Endothelial cell of umbilical vein (primary cell): ENCODE measurements around the gene PDLIM5. TPM values are rescaled to one million over a fixed set of nuclear protein-coding genes. Genes with fewer than 3 reads are reported as not detected.

ENCODE experiments used
- BruUV-seq: library from RNA; stranded (reverse); fragments of 400-500 nt; replicated peaks from 2 replicates; lab custom pipeline; 2021; lab: Mats Ljungman, UMichigan
- CTCF ChIA-PET: fragments of 300-600, 350-600 bp; sonication (Branson Sonifier 250); formaldehyde crosslinking; loops from one replicate; lab custom pipeline; 2021; ENCODE audit warnings: antibody characterized with exemption, inconsistent platforms; lab: Charles Lee
- POLR2A ChIA-PET: fragments of 300-600, 350-600 bp; sonication (Branson Sonifier 250); formaldehyde crosslinking; loops from one replicate; lab custom pipeline; 2021; ENCODE audit warnings: antibody characterized with exemption, inconsistent platforms; lab: Charles Lee
- DNase-seq: peaks from one replicate; pipeline ENCODE4 v3.0.0-alpha.2; 2011; ENCODE audit warnings: low read depth, low spot score
- FAIRE-seq: peaks from 2 replicates; lab custom pipeline; 2011; peaks lifted over from hg19 to GRCh38; lab: Jason Lieb, UNC
- H2AFZ ChIP-seq: 2 replicates; pipeline ENCODE4 v1.6.0; 2012; ENCODE audit warnings: low read depth, low read length, control low read depth, inconsistent platforms
- H3K27ac ChIP-seq: 2 replicates; pipeline ENCODE4 v1.5.1; 2011; ENCODE audit warnings: low read depth, mild to moderate bottlenecking, control low read depth, low read length, moderate library complexity; ENCODE audit not compliant: insufficient read depth
- H3K27me3 ChIP-seq, 2 experiments: 2 replicates each; pipeline versions ENCODE4 v1.6.0 to v1.6.1; 2011; ENCODE audit warnings: low read length in 2 of 2, mixed read lengths in 1 of 2; ENCODE audit not compliant: control insufficient read depth in 2 of 2, insufficient read depth in 2 of 2
- H3K36me3 ChIP-seq, 2 experiments: 2 replicates in 1 of 2; 3 replicates in 1 of 2; pipeline ENCODE4 v1.5.1; 2011; ENCODE audit warnings: low read length in 2 of 2, mild to moderate bottlenecking in 1 of 2, moderate library complexity in 1 of 2; ENCODE audit not compliant: control insufficient read depth in 2 of 2, insufficient read depth in 2 of 2; ENCODE audit errors: extremely low read depth in 1 of 2
- H3K4me1 ChIP-seq: 3 replicates; pipeline ENCODE4 v1.5.1; 2011; ENCODE audit warnings: mild to moderate bottlenecking, low read length; ENCODE audit not compliant: control insufficient read depth, insufficient read depth; ENCODE audit errors: extremely low read depth
- H3K4me2 ChIP-seq: 2 replicates; pipeline ENCODE4 v1.6.1; 2011; ENCODE audit warnings: low read length, control low read depth, mixed read lengths; ENCODE audit not compliant: insufficient read depth
- H3K4me3 ChIP-seq, 3 experiments: fragments of 200-600 bp in 1 of 3; sonication (generic), shearing (Covaris generic) in 1 of 3; replicated peaks in 1 of 3; 2 replicates each; pipeline ENCODE4 v1.5.1; 2011 to 2016; ENCODE audit warnings: control low read depth in 3 of 3, low read length in 3 of 3, mild to moderate bottlenecking in 2 of 3, inconsistent platforms in 1 of 3, low read depth in 1 of 3, moderate library complexity in 1 of 3; ENCODE audit not compliant: insufficient read depth in 1 of 3
- H3K79me2 ChIP-seq: 2 replicates; pipeline ENCODE4 v1.6.0; 2012; ENCODE audit warnings: low read length, inconsistent platforms; ENCODE audit not compliant: control insufficient read depth, insufficient read depth
- H3K9ac ChIP-seq: replicated peaks from 2 replicates; pipeline ENCODE3; 2011; ENCODE audit warnings: low read length, control low read depth; ENCODE audit not compliant: insufficient read depth; ENCODE audit errors: extremely low read depth
- H3K9me1 ChIP-seq: replicated peaks from 3 replicates; pipeline ENCODE4 v1.6.0; 2011; ENCODE audit warnings: mild to moderate bottlenecking, low read length; ENCODE audit not compliant: control insufficient read depth, insufficient read depth; ENCODE audit errors: extremely low read depth
- H3K9me3 ChIP-seq: replicated peaks from 2 replicates; pipeline ENCODE4 v1.5.1; 2012; ENCODE audit warnings: low read length, inconsistent platforms; ENCODE audit not compliant: control insufficient read depth, insufficient read depth
- H4K20me1 ChIP-seq: replicated peaks from 2 replicates; pipeline ENCODE3; 2011; ENCODE audit warnings: mild to moderate bottlenecking, low read length; ENCODE audit not compliant: control insufficient read depth, insufficient read depth; ENCODE audit errors: extremely low read depth
- EZH2 ChIP-seq: IDR thresholded peaks from 2 replicates; pipeline ENCODE4 v1.6.1; 2012; ENCODE audit warnings: borderline replicate concordance, low read depth, mild to moderate bottlenecking, moderate library complexity, low read length, inconsistent platforms; ENCODE audit not compliant: severe bottlenecking
- FOS ChIP-seq: IDR thresholded peaks from 2 replicates; pipeline ENCODE4 v1.6.1; 2011; ENCODE audit warnings: mild to moderate bottlenecking, low read length, moderate library complexity, borderline replicate concordance; ENCODE audit not compliant: insufficient read depth
- GATA2 ChIP-seq: IDR thresholded peaks from 2 replicates; pipeline ENCODE4 v1.7.0; 2011; ENCODE audit warnings: low read depth, mild to moderate bottlenecking, moderate library complexity, mixed read lengths, low read length; ENCODE audit not compliant: insufficient read length, insufficient read depth
- JUN ChIP-seq: IDR thresholded peaks from 2 replicates; pipeline ENCODE4 v1.6.1; 2011; ENCODE audit warnings: borderline replicate concordance, low read depth; ENCODE audit not compliant: insufficient read length, insufficient read depth
- MAX ChIP-seq: IDR thresholded peaks from 2 replicates; pipeline ENCODE4 v1.6.1; 2011; ENCODE audit not compliant: insufficient read depth, insufficient read length
- MYC ChIP-seq: IDR thresholded peaks from one replicate; pipeline ENCODE4 v1.6.1; 2011; ENCODE audit warnings: mild to moderate bottlenecking, low read depth, low read length
- POLR2A ChIP-seq: IDR thresholded peaks from 2 replicates; pipeline ENCODE4 v1.6.1; 2012; ENCODE audit warnings: low read depth, mild to moderate bottlenecking, control low read depth, low read length
- POLR2AphosphoS5 ChIP-seq: IDR thresholded peaks from 2 replicates; pipeline ENCODE4 v1.6.1; 2012; ENCODE audit warnings: low read depth, mild to moderate bottlenecking, control low read depth, low read length, moderate library complexity; ENCODE audit not compliant: insufficient read depth
- dilution Hi-C: fragments of 300-500 bp; cut with MboI; formaldehyde crosslinking; loops from one replicate; pipeline ENCODE4 v1.15.0; 2019; ENCODE audit warnings: low sequenced_read_pairs; ENCODE audit not compliant: extremely low pct_ligation_motif_present
- intact Hi-C: fragments of 100-400 bp; cut with micrococcal nuclease; formaldehyde crosslinking; loops from one replicate; pipeline ENCODE4 v1.10.0; 2022
- polyA plus RNA-seq, 4 experiments: library from polyadenylated mRNA; depleted of rRNA in 3 of 4; stranded (reverse) in 3 of 4; unstranded in 1 of 4; fragments of >200 nt; gene quantifications; 2 replicates each; pipeline versions ENCODE4 v1.2.1 to v1.2.3, GENCODE V29; 2011 to 2012; ENCODE audit warnings: missing spikeins in 1 of 4
- total RNA-seq: library from RNA; stranded (reverse); gene quantifications from 2 replicates; pipeline ENCODE4 v1.2.3, GENCODE V29; 2021
- TF ChIP-seq, protein P1 (sequence below), 2 donors: IDR thresholded peaks; 1 replicate in 1 of 2; 2 replicates in 1 of 2; pipeline ENCODE4 v1.5.1; 2011; ENCODE audit warnings: low read length in 2 of 2, mild to moderate bottlenecking in 2 of 2, moderate library complexity in 2 of 2, control low read depth in 1 of 2, inconsistent platforms in 1 of 2, low read depth in 1 of 2; ENCODE audit not compliant: insufficient read depth in 1 of 2; ENCODE audit errors: extremely low read depth in 1 of 2

Gene PDLIM5
- total and polyA plus RNA-seq, 2 donors (not counting 3 experiments of a cell fraction or from before 2014, with no cell fraction given) = 243 to 310 TPM

- TF ChIP-seq GATA2 = no peak
- no peak for TF ChIP-seq MYC
- no peak for TF ChIP-seq POLR2AphosphoS5
- no peak for TF ChIP-seq FOS
- no peak for TF ChIP-seq POLR2A
- no peak for TF ChIP-seq JUN
- TF ChIP-seq, protein P1, sequence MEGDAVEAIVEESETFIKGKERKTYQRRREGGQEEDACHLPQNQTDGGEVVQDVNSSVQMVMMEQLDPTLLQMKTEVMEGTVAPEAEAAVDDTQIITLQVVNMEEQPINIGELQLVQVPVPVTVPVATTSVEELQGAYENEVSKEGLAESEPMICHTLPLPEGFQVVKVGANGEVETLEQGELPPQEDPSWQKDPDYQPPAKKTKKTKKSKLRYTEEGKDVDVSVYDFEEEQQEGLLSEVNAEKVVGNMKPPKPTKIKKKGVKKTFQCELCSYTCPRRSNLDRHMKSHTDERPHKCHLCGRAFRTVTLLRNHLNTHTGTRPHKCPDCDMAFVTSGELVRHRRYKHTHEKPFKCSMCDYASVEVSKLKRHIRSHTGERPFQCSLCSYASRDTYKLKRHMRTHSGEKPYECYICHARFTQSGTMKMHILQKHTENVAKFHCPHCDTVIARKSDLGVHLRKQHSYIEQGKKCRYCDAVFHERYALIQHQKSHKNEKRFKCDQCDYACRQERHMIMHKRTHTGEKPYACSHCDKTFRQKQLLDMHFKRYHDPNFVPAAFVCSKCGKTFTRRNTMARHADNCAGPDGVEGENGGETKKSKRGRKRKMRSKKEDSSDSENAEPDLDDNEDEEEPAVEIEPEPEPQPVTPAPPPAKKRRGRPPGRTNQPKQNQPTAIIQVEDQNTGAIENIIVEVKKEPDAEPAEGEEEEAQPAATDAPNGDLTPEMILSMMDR (IDR thresholded peaks at IDR 0.05; ENCODE audit: extremely low read depth in 1 of 2, insufficient read depth in 1 of 2, low read depth in 1 of 2, low read length in 2 of 2) = no peak
- no peak for TF ChIP-seq EZH2
- no peak for TF ChIP-seq MAX
- BruUV-seq = no TSS peak
- no peaks in the 10 kb centered on the region for H3K9me3 ChIP-seq
- peaks cover 3% of the 10 kb centered on the region for H3K9me1 ChIP-seq
- no peak for FAIRE-seq
- intact Hi-C loops (no loop called here), dilution Hi-C loops (no loop called here)
- peaks cover 18% of the 10 kb centered on the region for H3K4me1 ChIP-seq
- no peak overlapping the region for H3K4me3 ChIP-seq
- H3K9ac ChIP-seq = no peak overlapping the region
- H2AFZ ChIP-seq = no peak overlapping the region
- H4K20me1 ChIP-seq = peaks cover 6% of the 10 kb centered on the region
- no peak overlapping the region for H3K4me2 ChIP-seq
- H3K79me2 ChIP-seq = peaks cover 94% of the 10 kb centered on the region
- DNase-seq = no peak
- POLR2A ChIA-PET = no interaction called here
- CTCF ChIA-PET = interaction anchor here (0.8 to 1.4 kb wide), 4 partner anchors 13 to 74 kb away, joined by 4 read pairs; no protein-coding TSS in a partner anchor
- no peaks in the 10 kb centered on the region for H3K27me3 ChIP-seq
- peaks cover 0 to 8% of the 10 kb centered on the region in 2 experiments for H3K36me3 ChIP-seq
- H3K27ac ChIP-seq = no peak overlapping the region
These were observed 28.7 kb downstream of the PDLIM5 start for GRCh38 chr4:94480362-94480951.
